GM18873 (cell line): ENCODE measurements around the gene ACP7.
"Not testable (repeated sequence)": the region's sequence is repeated elsewhere in the genome, so short reads cannot be mapped to it uniquely, and the experiment has no call there.

ENCODE experiments used
- ATAC-seq: cut with Tn5 transposase; IDR thresholded peaks from one replicate; pipeline ENCODE4 v1.9.1; 2021; ENCODE audit warnings: mild to moderate bottlenecking, moderate library complexity, moderate number of reproducible peaks; ENCODE audit not compliant: unreplicated experiment, low FRiP score

Gene ACP7

GRCh38 chr19:39129116-39129515, 44.9 kb downstream of the ACP7 start:
- ATAC-seq = no peak

GRCh38 chr19:39130337-39131254, 46.4 kb downstream of the ACP7 start:
- ATAC-seq = no peak

- no peak for ATAC-seq
Measured at GRCh38 chr19:39131255-39131755, 47.1 kb downstream of the ACP7 start.

GRCh38 chr19:39132344-39132969, 48.3 kb downstream of the ACP7 start:
- no peak for ATAC-seq

GRCh38 chr19:39133431-39134270, 49.5 kb downstream of the ACP7 start:
- ATAC-seq = no peak

GRCh38 chr19:39135701-39136100, 51.5 kb downstream of the ACP7 start:
- ATAC-seq = no peak

GRCh38 chr19:39136225-39136940, 52.2 kb downstream of the ACP7 start:
- no peak for ATAC-seq

GRCh38 chr19:39137131-39137530, 53.0 kb downstream of the ACP7 start:
- no peak for ATAC-seq

- ATAC-seq = no peak
Measured at GRCh38 chr19:39138221-39139211, 54.3 kb downstream of the ACP7 start.

- ATAC-seq = no peak
Measured at GRCh38 chr19:39139305-39139874, 55.2 kb downstream of the ACP7 start.

- no peak for ATAC-seq
Measured at GRCh38 chr19:39139971-39140453, 55.8 kb downstream of the ACP7 start.

- no peak for ATAC-seq
Measured at GRCh38 chr19:39140594-39140993, 56.4 kb downstream of the ACP7 start.

GRCh38 chr19:39141929-39142328, 57.8 kb downstream of the ACP7 start:
- ATAC-seq = no peak

- no peak for ATAC-seq
Measured at GRCh38 chr19:39142630-39143029, 58.5 kb downstream of the ACP7 start.

GRCh38 chr19:39143757-39144289, 59.7 kb downstream of the ACP7 start:
- ATAC-seq = not testable (repeated sequence)

- no peak for ATAC-seq
Measured at GRCh38 chr19:39144290-39145071, 60.3 kb downstream of the ACP7 start.

- ATAC-seq = no peak
Measured at GRCh38 chr19:39145180-39145953, 61.2 kb downstream of the ACP7 start.
